ENCODE measurements around the gene LHX4.

The LHX4 gene

DNA sequence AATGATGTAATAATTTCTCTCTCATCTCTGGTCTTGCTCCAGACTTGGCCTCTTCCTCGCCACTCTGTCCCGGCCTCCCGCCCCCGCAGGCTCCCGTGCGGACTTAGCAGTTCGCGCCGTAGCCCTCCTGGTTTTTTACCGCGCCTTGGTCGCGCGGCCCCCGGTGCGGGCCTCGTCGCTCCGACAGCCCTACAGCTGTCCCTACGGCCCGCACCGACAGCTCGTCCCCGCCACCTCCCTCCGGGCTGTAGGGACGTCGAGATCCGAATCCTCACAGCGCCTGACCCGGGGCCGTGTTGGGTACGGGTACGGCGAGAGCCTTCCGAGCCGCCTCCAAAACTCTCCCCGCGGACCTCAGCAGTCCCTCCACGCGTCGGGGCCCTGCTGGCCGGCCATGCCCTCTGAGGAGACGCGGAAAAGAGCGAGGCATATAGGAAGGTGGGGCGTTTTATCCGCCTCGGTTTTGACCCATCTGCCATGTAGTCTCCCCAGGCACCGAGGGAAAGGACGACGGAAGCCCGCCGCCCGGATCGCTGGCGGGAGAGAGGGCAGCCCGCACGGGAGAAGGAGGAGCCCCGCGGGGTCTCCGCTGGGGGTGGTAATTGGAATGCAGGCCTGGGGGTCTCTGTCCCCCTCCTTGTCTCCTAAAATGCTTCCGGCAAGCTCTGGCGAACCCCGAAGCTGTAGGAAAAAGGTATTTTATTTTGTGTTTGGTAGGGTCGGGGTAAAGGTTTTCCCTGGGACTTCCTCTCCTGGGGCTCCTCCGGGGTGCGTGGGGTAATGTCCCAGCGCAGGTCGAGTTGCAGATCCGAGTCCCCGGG, 3.3 kb downstream of the LHX4 start:
- no peak overlapping the region for H3K27ac ChIP-seq
- TF ChIP-seq, protein P1, sequence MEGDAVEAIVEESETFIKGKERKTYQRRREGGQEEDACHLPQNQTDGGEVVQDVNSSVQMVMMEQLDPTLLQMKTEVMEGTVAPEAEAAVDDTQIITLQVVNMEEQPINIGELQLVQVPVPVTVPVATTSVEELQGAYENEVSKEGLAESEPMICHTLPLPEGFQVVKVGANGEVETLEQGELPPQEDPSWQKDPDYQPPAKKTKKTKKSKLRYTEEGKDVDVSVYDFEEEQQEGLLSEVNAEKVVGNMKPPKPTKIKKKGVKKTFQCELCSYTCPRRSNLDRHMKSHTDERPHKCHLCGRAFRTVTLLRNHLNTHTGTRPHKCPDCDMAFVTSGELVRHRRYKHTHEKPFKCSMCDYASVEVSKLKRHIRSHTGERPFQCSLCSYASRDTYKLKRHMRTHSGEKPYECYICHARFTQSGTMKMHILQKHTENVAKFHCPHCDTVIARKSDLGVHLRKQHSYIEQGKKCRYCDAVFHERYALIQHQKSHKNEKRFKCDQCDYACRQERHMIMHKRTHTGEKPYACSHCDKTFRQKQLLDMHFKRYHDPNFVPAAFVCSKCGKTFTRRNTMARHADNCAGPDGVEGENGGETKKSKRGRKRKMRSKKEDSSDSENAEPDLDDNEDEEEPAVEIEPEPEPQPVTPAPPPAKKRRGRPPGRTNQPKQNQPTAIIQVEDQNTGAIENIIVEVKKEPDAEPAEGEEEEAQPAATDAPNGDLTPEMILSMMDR (conservative IDR thresholded peaks at IDR 0.05): no peak

DNA sequence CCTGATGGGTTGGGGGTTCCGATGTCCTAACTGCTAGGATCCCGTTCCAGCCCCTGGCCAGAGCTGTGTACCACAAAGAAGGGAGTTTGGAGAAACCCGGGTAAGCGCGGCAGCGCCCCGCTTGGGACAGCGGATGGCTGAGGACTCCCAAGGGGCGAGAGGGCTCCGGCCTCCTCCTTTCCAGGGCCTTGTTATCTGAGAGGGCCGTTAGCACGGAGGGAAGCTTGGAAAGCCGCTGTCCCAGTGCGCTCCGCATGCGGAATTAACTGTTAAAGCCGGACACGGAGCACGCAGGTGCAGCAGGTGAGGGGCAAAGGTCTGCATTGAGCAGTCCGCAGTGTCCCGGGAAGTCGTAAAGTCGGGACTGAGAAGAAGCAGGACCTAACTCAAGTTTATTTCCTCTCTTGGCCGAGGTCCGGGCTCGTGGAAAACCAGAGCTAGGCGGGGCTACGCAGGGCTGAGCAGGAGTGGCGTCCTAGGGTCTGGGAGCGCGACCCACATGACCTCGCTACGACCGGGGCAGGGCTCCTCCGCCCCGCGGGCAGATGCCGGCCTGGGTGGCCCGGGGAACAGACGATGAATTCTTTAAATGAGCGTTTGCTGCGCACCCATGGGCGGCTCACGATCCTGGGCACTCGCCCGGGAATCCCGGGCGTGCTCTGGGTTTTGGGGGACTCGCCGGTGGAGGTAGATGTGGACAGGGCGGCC, 4.5 kb downstream of the LHX4 start:
- H3K27ac ChIP-seq: no peak overlapping the region
- TF ChIP-seq, protein P1 (conservative IDR thresholded peaks at IDR 0.05): no peak

DNA sequence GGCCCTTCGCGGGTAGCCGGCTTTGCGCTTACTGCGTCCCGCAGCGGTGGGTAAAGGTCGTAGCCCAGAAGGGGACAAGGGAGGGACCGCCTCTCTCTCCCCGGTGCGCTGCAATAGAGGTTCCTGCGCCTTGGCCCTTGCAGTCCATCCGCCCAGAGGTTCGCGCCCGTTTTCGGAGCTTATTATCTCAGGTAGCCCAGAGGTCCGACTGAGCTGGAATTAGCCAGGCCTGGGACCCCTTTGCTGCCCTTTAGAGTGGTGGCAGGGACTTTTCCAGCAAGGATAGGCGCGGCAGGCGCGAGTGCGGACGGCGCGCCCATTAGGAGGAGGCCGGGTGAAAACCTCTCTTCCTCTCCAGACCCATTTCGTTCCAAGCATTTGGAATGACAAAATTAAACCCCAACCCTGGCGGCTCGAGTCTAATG, 5.0 kb downstream of the LHX4 start:
- TF ChIP-seq, protein P1 (conservative IDR thresholded peaks at IDR 0.05): no peak
- H3K27ac ChIP-seq: no peak overlapping the region

DNA sequence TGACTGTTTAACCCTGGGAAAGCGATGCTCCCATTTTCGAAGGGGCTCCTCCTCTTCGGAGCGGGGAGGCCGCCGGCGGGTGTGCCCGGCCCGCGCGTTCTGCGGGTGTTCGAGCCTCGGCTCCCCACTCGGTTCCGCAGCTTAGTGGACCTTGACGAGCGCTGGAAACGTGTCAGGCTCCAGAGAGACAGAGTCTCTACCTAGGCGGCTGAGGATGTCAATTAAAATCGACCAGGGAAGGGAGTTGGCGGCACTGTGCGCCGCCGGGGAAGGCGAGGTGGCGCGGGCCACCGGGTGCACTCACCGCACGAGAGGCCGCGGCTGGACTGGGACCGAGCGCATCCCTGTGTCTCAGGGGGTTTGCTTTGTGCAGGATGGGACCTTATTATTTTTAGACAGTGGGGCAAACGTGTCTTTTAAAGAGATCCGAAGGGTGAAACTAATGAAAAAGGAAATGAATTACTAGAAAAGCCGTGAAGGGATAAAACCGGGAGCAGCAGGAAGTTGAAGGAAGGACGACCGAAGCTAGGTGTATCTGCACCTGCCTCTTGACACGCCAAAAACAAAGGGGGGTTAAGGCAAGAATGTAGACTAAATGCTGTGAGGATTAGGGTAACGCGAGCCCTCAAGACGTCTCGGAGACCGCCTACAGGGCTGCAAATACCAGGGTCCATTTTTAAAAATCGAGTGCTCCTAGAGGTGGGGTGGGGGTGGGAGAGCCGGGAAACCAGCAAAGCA, 5.6 kb downstream of the LHX4 start:
- TF ChIP-seq, protein P1 (conservative IDR thresholded peaks at IDR 0.05): no peak
- H3K27ac ChIP-seq: no peak overlapping the region

DNA sequence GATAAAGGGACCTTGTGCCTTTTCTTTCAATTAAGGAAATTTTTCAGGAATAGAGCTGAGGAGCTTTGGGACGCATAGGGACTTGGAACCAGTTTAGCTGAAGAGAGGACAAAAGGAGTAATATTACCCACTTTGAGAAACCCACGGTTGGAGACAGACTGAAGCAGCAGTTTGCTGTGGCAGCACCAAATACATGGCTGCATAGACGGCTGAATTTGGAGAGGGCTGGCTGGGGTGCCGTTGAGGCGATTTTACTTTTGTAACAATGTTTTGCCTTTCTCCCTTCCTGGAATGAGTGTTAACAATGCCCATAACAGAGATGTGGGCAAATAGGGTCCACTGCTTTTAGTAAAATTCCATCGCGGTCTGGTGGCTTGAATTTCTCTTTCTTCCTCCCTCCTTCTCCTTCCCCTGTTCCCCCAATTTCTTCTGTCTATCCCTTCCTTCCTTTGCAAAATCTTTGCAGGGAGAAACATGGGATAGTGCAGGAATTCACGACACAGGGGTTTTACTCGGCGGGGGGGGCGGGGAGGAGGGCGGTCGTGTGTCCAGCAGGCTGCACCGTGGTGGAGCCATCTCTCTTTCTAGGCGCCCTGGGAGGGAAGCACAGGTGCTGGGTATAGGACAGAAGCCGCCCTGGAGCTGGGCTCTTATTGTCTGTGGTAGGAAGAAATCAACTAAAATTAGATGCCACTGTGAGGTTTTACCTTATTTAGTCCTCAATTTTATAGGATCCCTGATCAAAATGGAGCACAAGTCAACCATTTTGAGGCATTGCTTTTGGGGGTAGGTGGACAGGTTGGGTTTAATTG, 6.8 kb downstream of the LHX4 start:
- no peak overlapping the region for H3K27ac ChIP-seq
- TF ChIP-seq, protein P1 (conservative IDR thresholded peaks at IDR 0.05): no peak

DNA sequence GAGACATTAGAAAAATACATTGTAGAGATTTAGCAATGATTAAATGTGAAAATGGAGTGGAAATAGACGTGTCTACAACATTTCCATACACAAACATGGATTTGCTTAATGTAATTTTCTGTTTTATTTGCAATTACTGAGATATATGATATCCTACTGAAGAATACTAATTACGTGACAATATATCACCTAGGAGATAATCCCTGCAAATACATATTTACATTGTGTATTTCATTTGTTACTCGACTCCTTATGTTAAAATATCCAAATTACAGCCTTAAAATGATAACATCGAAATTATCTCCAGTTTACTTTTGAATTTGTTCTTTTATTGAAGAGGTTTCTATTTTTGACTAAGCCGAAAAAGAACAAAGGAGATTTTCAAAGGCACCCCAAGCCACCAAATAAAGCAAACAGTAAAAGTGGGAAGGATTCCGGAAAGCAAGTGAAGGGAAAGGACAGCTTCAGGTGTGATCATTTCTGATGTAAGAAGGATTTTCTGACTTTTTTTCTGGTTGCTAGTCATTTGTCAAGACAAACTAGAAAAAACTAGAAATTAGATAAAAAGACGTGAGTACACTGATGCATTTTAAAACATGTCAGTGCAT, 7.9 kb downstream of the LHX4 start:
- TF ChIP-seq, protein P1 (conservative IDR thresholded peaks at IDR 0.05): no peak
- no peak overlapping the region for H3K27ac ChIP-seq
